PC-9 (cell line): ENCODE results near the gene FCHSD1.

Source experiments
- EZH2 ChIP-seq: fragments of 200-600 bp; sonication (generic); IDR thresholded peaks from 2 replicates; pipeline ENCODE4 v1.8.0; 2017; ENCODE audit warnings: antibody characterized with exemption, low read depth
- TF ChIP-seq, protein P1 (sequence below): fragments of 200-600 bp; sonication (generic); conservative IDR thresholded peaks from 2 replicates; pipeline ENCODE4 v1.6.1; 2017; ENCODE audit warnings: mixed run types, antibody characterized with exemption, mild to moderate bottlenecking, moderate library complexity

DNA sequence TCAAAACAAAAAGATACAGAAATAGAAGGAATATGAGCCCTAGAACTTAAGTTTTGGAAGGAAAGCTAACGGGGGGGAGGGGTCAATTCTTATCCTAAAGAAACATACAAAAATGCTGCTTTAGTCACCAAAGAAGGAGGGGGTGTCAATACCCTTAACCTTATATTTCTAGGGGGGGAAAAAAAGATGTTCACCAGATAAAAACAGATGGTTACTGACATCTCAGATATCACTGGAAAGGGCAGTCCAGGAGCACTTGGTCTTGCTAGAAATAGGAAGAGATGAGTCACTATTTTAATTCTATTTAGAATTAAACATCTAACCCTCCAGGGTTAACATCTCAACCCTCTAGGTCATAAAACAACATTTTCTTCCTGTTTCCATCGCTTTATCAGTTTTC, 34.1 kb downstream of the FCHSD1 start:
- TF ChIP-seq, protein P1, sequence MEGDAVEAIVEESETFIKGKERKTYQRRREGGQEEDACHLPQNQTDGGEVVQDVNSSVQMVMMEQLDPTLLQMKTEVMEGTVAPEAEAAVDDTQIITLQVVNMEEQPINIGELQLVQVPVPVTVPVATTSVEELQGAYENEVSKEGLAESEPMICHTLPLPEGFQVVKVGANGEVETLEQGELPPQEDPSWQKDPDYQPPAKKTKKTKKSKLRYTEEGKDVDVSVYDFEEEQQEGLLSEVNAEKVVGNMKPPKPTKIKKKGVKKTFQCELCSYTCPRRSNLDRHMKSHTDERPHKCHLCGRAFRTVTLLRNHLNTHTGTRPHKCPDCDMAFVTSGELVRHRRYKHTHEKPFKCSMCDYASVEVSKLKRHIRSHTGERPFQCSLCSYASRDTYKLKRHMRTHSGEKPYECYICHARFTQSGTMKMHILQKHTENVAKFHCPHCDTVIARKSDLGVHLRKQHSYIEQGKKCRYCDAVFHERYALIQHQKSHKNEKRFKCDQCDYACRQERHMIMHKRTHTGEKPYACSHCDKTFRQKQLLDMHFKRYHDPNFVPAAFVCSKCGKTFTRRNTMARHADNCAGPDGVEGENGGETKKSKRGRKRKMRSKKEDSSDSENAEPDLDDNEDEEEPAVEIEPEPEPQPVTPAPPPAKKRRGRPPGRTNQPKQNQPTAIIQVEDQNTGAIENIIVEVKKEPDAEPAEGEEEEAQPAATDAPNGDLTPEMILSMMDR: no peak
- no peak for TF ChIP-seq EZH2
